SU-DHL-6 (cell line): ENCODE measurements around the gene NTMT1.

Source experiments
- CTCF ChIP-seq: fragments of 200-600 bp; sonication (generic); IDR thresholded peaks from one replicate; pipeline ENCODE4 v1.5.1; 2017; ENCODE audit warnings: antibody characterized with exemption, mild to moderate bottlenecking, low read length, moderate library complexity; ENCODE audit not compliant: insufficient read depth, poor library complexity, severe bottlenecking
- EZH2phosphoT487 ChIP-seq: fragments of 200-600 bp; sonication (generic), shearing (Covaris generic); conservative IDR thresholded peaks from 2 replicates; pipeline ENCODE4 v1.6.1; 2018; ENCODE audit warnings: mild to moderate bottlenecking, antibody characterized with exemption, low read length, moderate library complexity, mixed read lengths

DNA sequence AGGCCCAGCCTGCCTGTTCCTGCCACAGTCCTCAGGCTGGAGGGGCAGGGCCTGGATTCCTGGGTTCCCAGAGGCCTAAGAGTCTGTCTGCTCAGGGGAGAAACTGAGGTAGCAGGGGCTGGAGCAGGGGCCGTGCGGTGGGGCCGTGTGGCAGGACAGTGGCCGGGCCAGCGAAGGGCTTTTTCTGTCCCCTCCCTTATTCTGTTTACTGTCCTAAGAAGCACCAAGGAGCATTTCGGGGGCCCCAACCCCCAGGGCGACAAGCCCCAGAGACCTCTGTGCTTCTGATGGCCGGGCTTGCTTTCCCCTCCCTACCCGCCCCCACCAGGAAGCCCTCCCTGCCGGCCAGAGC lies 22.8 kb downstream of the NTMT1 start:
- TF ChIP-seq CTCF (no peak), EZH2phosphoT487 (no peak)
